NCI-H187 treated with DMSO at 0.1 percent for 48 hours (cell line): ENCODE results near the gene RPN1.
"Not testable (repeated sequence)": the region's sequence is repeated elsewhere in the genome, so short reads cannot be mapped to it uniquely, and the experiment has no call there.

ENCODE experiments used
- DNase-seq: peaks from one replicate; lab custom pipeline; 2025; lab: John Stamatoyannopoulos, UW

RPN1 gene

GRCh38 chr3:128650096-128651050 is at the start of gene RPN1:
TSS of gene RPN1 (minus strand) at chr3:128650818. CDS start at chr3:128650800, 18 bp downstream.
- DNase-seq: peak; percentile 61

GRCh38 chr3:128698211-128699047 is 47.8 kb upstream of the RPN1 start:
- no peak for DNase-seq

GRCh38 chr3:128697341-128697740 is 46.7 kb upstream of the RPN1 start:
- DNase-seq: no peak

GRCh38 chr3:128693696-128694095 is 43.1 kb upstream of the RPN1 start:
- no peak for DNase-seq

GRCh38 chr3:128689060-128689459 is 38.4 kb upstream of the RPN1 start:
- no peak for DNase-seq

- DNase-seq: no peak
Observed at GRCh38 chr3:128686465-128686864, 35.8 kb upstream of the RPN1 start.

GRCh38 chr3:128684986-128685726 is 34.5 kb upstream of the RPN1 start:
- no peak for DNase-seq

GRCh38 chr3:128683957-128684356 is 33.3 kb upstream of the RPN1 start:
- DNase-seq: no peak

- DNase-seq: no peak
Observed at GRCh38 chr3:128681369-128681829, 30.8 kb upstream of the RPN1 start.

- peak; percentile 61 for DNase-seq
Observed at GRCh38 chr3:128680603-128681368, 30.2 kb upstream of the RPN1 start.

- no peak for DNase-seq
Observed at GRCh38 chr3:128679338-128679737, 28.7 kb upstream of the RPN1 start.

GRCh38 chr3:128675802-128676201 is 25.2 kb upstream of the RPN1 start:
- DNase-seq: not testable (repeated sequence)

GRCh38 chr3:128674161-128674784 is 23.7 kb upstream of the RPN1 start:
- DNase-seq: no peak

- DNase-seq: no peak
Observed at GRCh38 chr3:128667641-128668040, 17.0 kb upstream of the RPN1 start.

- DNase-seq: no peak
Observed at GRCh38 chr3:128665362-128666021, 14.9 kb upstream of the RPN1 start.

GRCh38 chr3:128663151-128663550 is 12.5 kb upstream of the RPN1 start:
- no peak for DNase-seq

GRCh38 chr3:128655531-128655930 is 4.9 kb upstream of the RPN1 start:
- DNase-seq: no peak

GRCh38 chr3:128653993-128654805 is 3.6 kb upstream of the RPN1 start:
- DNase-seq: not testable (repeated sequence)

GRCh38 chr3:128653383-128653992 is 2.9 kb upstream of the RPN1 start:
- not testable (repeated sequence) for DNase-seq
